GM21390 (cell line): ENCODE data around the gene SLC25A29.

Experiments
- ATAC-seq: cut with Tn5 transposase; IDR thresholded peaks from one replicate; pipeline ENCODE4 v1.9.1; 2021; ENCODE audit not compliant: unreplicated experiment

SLC25A29 gene

DNA sequence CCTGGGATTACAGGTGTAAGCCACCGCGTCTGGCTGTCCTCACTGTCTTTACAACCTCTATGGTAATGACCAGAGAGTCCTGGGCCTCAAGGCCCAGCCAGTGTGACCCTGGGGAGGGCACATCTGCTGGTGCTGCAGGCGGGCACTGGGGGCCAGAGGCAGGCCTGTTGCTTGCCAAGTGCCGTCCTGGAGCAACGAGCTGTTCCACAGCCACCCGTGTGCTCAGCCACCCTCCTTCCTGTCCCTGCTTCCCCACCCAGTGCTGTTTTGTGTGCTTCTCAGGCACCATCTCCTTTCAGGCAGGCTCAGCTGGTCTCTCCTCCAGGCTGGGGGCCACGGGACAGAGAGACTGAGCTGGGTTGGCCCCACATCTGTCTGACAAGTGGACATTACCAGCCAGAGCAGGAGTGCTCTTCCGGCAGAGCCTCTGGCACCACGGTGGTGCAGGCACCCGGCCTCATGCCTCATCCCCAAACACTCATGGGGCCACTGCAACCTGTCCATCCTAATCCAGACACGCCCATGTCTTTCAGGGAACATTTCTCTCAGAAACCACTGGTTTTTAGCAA lies 25.9 kb upstream of the SLC25A29 start:
- ATAC-seq: no peak

DNA sequence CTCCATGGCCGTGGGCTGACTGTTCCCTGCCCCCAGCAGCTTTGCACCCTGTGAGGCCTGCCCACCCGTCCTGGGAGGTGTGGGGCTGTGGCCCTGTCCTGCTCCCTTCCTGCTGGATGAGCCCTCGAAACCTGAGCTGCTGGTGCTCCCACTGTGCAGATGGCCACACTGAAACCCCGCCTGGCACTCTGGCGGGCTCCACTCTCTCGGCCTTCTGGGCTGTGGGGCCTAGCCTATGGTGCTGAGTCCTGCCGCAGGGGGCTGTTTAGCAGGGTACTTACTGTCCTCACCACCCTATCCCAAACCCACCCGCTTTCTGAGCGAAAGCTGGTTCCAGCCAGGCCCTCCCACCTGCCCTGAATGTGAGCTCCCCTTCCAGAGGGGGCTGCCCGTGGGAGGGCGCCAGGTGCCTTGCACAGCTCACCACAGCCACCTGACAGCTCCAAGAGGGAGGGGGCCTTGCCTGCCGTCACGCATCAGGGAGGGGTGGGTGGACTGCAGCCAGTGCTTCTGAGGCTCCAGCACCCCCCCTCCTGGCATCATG lies 24.2 kb upstream of the SLC25A29 start:
- ATAC-seq: no peak

DNA sequence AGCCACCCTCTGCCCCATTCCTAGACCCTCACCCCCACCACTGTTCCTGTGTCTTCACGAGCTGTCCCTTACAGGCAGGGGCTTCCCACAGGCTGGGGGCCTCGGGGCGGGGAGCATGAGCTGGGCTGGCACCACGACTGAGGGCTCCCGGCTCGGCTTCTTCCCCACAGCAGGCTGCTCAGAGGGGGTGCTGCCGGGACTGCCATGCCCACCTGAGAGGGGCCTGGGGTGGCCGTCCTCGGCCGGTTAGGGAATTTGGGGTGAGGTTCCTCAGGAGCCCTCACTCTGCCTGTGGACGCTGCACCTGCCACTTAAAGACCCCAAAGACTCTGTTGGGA lies 23.7 kb upstream of the SLC25A29 start:
- ATAC-seq: no peak

DNA sequence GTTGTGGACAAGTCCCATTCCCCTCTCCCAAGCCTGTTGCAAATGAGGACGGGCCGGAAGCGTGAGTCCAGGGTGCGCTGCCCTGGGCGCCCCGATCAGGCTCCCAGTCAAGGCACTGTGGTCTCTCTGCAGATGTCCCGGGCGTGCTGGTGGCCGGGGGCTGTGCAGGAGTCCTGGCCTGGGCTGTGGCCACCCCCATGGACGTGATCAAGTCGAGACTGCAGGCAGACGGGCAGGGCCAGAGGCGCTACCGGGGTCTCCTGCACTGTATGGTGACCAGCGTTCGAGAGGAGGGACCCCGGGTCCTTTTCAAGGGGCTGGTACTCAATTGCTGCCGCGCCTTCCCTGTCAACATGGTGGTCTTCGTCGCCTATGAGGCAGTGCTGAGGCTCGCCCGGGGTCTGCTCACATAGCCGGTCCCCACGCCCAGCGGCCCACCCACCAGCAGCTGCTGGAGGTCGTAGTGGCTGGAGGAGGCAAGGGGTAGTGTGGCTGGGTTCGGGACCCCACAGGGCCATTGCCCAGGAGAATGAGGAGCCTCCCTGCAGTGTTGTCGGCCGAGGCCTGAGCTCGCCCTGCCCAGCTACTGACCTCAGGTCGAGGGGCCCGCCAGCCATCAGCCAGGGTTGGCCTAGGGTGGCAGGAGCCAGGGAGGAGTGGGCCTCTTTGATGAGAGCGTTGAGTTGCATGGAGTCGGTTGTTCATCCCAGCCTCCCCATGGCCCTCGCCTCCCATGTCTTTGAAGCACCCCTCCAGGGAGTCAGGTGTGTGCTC lies 23.2 kb upstream of the SLC25A29 start:
- ATAC-seq: no peak

DNA sequence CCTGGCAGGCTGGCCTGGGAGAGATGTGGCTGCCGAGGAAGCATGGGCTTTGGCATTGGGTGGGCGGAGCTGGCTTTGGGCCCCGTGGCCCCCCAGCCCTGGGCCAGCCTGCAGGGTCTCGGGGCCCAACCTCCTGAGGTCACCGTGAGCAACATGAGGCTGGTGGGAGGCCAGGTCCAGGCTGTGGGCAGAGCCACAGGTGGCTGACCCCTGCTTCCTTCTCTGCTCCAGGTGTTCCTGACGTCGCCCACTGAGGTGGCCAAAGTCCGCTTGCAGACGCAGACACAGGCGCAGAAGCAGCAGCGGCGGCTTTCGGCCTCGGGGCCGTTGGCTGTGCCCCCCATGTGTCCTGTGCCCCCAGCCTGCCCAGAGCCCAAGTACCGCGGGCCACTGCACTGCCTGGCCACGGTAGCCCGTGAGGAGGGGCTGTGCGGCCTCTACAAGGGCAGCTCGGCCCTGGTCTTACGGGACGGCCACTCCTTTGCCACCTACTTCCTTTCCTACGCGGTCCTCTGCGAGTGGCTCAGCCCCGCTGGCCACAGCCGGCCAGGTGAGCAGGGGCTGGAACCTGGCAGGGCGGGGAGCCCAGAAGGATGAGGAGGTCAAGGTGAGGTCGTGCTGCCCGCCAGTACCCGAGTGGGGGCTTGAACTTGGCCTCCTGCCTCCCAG lies 22.4 kb upstream of the SLC25A29 start:
- ATAC-seq: no peak

DNA sequence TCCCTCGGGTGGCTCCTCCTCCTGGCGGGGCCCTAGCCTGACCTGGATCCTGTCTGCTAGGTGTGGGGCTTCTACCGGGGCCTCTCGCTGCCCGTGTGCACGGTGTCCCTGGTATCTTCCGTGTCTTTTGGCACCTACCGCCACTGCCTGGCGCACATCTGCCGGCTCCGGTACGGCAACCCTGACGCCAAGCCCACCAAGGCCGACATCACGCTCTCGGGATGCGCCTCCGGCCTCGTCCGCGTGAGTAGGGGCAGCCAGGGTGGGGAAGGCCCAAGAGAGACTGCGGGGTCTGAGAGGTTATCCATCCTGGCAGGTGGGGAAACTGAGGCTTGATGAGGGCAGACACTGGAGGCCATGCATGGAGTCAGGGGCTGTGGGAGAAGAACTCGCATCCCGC lies 20.9 kb upstream of the SLC25A29 start:
- ATAC-seq: no peak

DNA sequence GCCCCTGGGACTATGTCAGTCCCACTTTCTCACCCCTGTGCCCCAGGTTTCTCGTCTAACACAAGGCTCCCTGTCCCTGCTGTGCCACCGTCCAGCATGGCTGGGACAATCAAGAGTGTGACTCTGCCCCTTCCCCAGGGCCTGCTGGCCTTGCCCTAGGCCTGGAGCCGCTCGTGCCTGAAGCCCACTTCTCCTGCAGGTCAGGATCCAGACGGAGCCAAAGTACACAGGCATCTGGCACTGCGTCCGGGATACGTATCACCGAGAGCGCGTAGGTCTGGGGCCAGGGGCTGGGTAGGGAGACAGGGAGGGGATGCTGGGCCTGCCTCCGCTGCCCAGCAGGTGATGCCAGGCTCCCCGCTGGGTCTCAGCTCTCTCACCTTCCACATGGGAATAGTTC lies 19.7 kb upstream of the SLC25A29 start:
- no peak for ATAC-seq

DNA sequence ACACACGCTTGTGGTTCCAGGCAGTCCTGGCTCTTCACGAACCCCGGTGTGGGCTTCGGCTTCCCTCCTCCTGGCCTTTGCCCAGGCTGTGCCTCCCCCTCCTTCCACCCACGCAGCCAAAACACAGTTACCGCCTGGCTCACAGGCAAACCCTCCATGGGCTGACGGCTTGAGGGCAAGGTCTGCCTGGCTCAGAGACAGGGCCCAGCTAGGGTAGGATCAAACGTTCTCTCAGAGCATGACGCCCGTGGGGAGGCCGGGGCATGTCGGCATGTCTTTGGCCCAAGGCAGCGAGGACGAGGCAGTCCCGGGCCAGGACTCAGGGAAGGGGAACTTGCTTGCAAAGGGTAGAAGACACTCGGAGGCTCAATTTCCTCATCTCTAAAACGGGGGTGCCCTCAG lies 19.0 kb upstream of the SLC25A29 start:
- ATAC-seq: no peak

DNA sequence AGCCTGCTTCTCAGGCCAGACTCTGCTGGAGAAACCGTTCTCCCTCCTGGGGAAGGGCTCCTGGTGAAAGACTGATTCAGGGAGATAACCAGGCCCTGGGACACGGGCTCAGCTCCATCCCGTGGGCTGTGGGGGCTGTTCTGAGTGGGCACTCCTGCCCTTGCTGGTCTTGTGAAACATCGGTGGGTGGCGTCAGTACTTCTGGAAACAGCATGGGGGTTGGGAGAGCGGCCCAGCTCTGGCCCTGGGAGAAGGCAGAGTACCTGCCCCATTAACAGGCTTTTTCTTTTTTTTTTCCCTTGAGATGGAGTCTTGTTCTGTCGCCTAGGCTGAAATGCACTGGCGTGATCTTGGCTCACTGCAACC lies 17.7 kb upstream of the SLC25A29 start:
- no peak for ATAC-seq

DNA sequence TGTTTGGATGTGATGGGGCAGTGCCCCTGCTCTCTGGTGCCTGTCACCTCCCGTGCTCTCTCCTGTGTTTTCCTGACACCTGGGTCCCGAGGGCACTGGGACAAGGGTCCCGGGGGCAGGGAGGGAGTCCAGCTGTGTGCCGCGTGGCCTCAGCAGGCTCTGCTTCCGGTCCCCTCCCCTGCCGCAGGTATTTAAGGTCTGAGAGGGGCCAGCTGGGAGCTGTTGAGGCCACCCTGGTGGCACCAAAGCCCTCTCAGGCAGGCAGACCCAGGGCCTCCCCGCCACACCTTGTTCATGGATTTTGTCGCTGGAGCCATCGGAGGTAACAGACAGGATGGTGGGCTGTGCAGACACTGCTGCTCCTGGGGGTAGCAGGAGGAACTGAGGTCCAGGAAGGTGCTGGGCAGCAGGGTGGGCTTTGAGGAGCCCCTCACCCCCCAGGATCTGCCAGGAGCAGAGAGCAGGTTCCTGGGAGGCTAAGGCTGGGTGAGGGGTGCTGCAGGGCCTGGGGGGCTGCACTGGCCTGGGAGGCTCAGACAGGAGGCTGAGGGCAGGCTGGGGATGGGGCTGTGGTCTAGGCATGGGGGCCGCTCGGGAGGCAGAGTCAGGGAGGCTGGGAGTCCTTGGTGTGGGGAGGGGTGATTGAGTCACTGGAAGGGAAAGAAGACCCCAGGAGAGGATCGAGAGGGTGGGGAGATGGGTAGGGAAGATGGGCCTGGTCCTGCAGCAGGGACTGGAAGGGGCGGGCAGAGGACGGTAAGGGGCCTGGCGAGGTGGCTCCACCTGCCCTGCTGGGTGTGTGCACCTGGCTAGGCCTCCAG lies 17.1 kb upstream of the SLC25A29 start, which contains the start of gene SLC25A47:
Gene SLC25A47 (plus strand): TSS at position 219 of the 821 bp plus-strand sequence. CDS start 76 bp downstream, at position 295.
- ATAC-seq: no peak

DNA sequence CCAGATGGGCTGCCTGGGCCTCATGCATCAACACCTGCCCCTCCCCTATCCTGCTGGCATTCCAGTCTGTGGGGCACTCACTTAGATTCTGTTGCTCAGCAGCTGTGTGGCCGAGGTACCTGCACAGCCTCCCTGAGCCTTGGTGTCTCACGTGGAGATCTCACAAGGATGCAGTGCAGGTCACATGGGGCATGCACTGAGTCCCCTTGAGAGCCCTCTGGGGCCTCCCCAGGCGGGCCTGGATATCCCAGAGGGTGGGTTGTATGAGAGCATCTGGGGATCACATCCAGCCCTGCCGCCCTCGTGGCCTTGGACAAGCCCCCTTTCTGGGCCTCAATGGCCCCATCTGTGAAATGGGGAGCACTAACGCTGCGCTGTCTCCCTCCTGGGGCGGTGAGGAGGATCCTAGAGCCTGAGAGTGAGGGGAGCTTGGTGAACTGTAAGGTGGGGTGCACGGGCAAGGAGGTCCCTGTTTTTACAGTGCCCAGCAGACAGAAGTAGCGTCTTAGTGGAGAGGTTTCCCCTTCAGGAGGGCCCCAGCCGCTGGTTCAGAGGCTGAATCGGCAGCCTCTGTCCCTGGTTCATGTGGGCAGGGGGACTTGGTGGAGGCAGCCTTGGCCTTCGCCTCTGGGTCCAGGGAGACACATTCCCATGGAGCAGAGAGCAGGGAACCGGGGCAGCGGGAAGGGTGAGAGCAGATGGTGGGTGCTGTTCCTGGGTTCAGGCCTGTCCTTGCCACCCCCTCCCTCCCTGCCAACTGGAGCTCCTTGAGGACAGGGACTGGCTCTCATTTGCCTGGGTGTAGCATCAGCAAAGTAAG lies 16.1 kb upstream of the SLC25A29 start:
- ATAC-seq: no peak

DNA sequence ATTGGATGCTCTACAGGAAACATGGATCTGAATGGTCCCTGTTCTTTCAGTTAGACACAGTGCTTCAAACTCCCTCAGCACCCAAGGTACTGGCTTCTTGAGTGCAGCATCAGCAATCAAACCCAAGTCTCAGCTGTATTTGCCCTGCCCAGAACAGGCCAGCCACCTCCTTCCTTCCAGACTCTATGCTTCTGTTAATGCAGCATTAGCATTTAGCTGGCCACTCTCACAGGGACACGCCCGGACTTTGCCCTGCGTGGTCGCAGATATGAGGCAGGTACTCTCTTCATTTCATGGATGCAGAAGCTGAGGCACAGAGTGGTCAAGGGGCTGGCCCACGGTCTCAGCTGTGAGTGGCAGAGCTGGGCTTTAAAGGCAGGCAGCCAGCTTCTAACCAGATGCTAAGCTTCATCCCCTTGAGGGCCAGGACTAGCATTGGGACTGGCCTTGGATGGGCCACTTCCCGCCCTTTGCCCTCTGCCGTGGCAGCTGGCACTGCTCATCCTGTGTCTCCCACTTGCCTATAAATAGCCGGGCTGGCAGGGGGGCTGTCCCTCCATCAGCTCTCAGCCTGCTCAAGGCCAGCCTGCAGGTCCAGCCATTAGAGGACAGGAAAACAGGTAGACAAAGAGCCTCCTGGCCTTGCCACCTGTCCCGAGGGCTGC lies 15.4 kb upstream of the SLC25A29 start:
- ATAC-seq: no peak

DNA sequence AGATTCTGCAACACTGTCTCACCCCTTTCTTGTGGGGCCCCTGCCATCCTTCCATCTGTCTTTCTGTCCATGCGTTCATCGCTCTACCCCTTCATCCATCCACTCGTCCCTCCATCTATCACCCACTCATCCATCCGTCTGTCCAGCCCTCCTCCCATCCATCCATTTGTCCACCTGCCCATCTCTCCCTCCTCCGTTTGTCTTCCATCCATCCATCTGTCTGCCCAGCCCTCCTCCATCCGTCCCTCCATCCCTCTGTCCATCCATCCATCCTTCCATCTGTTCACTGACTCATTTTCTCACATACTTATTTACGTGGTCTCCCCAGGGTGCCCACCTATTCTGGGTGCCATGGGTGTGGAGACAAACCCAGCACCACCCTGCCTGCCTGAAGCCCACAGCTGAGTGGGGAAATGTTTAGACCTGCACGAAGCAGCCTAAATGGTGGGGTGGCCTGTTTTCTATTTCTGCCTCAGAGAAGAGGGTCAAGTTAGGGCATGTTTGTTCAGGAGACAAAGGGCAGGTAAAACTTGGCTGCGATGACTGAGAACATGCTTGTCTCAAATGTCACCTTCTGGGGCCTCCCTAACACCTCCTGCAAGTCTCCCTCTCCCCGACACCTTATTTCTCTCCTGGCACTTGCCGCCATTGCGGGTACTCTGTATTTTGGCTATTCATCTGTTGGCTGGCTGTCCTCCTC lies 14.1 kb upstream of the SLC25A29 start:
- ATAC-seq: no peak

DNA sequence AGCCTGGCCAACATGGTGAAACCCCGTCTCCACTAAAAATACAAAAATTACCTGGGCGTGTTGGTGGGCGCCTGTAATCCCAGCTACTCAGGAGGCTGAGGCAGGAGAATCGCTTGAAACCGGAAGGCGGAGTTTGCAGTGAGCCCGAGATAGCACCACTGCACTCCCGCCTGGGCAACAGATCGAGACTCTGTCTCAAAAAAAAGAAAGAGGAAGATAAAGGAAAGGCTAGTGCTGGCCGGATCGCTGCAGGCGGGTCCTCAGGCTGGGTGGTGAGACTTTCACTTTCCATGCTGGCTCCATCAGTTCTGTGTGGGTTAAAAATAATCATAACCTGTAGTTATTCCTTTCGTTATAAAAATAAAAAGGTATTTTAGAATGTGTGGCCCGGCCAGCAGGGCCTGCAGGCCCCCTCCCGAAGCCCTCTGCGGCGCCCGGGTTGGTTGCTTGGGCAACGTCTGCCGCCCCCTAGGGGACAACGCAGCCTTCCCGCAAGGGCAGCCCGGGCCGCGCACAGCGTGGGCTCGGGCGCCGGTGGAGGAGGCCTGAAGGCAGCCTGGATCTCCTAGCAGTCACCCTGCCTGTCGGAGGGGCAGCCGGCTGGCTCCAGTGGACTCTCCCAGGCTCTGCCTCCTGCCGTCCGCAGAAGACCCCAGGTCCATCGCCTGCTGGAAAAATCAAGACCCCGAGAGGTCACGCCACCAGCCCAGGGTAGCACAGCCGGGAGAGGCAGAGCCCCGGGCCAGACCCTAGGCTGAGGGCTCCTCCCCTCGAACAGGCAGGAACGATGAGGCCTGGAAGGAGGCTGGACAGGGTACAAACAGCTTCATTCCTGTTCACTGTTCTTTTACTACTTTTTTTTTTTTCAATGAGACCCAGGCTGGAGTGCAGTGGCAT lies 11.9 kb upstream of the SLC25A29 start:
- peak; percentile 92 for ATAC-seq

DNA sequence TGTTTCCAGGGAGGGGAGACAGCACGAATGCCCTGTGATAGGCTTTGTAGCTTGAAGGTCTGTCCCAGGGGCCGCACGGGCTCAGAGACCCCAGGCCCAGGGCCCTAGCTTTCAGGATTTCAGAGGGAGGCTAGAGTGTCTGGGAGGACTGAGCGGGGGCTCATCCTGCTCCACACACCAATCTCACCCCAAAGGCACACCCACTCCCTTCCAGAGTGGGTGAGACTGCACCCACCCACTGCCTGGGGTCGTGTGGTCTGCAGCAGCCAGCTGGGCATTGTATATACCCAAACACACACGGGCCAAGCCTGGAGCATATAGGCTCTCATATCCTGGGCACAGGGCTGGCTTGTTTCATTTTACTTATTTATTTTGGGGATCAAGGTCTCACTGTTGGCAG lies 11.1 kb upstream of the SLC25A29 start:
- no peak for ATAC-seq

DNA sequence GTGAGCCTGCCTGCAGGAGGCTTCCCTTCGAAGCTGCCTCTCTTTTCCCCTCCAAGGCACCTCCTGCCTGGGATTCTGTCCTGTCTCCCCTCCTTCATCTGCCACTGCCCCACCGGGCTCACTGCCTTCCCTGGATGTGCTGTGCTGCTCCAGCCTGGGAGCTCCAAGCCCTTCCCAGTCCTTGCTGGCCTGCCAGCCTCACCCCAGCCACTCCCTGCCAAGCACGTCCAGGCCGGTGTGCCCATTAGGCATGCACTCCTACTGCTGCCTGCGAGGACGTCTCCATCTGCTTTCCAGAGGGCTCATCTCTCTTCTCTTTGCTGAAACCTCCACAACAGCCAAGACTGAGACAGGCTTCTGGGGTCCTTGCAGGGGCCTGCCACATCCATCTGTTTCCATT lies 8.5 kb upstream of the SLC25A29 start:
- no peak for ATAC-seq

DNA sequence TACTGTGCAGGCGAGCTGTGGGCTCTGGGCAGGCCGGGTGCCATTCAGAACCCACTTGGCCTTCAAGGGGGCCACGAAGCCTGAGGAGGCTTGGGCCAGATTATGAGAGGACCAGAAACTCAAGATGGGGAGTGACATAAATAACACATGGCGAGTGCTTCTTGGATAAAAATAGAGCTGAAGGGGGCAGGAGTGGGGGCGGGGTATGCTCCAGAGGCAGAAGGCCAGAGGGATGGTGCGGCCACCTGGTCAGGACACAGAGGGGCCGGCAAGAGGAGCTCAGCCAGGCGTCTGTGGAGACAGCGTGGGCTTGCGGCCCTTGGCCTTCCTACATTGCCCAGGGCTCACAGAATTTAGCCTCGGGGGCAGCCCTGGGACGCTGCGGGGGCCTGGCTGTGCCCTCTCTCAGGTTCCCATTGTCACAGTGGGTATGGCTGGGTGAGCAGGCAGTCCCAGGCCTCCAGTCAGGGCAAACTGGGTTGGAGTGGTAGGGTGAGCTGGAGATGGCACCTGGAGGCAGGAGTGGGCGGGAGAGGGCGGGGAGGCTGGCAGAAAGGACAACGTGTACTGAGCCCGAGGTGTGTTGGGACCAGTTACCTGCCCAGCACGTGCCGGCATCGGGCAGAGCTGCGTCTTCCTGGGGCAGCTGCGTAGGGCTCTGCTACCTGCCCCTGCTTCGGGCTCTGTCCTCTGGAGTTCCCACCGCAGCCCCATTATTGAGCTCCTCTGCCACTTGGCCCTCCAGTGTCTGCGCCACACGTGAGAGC lies 7.4 kb upstream of the SLC25A29 start:
- no peak for ATAC-seq
